T-helper 9 cell (primary cell): ENCODE results near the gene RETN.

ENCODE experiments used
- DNase-seq: peaks from one replicate; pipeline ENCODE4 v3.0.0-alpha.2; 2020

The RETN gene

DNA sequence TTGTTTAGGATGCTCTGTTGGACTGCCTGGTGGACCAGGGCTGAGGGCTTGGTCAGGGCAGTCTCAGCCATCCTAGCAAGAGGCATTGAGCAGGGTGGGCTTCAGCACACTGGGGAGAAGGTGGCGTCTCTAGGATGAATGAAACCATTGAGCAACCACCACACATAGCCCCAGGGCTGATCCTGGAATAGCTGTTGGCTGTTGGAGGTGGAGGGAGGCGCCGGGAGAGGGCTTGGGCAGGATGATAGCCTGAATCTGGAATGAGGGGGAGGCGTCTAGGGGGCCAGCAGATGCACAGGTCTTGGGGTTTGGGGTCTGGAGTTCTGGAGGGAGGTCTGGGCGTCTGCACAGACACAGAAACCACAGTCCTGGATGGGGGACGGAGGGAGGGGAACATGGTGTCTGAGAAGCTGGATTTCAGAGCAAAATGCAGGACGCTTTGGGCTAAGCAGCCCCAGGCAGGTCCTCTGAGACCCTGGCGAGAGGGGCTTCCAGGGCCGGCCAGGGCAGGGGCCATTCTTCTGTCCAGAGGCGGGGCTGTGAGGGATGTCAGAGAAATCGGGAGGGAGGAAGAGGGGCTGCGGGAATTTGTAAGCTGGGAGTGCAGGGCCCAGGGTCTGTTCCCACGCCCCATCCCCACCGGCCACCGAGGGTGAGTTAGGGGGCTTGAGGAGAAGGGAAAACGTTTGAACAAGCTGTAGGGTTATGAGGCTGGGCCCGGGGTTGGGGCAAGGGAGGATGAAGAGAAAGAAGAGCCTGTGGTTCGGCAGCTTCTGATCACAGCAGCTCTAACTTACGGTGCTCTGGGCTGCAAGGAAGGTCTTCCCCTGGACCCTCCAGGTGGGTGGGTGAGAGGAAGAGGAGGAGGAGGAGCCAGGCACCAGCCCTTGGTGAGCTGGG, 16.9 kb downstream of the RETN start:
- DNase-seq: no peak

DNA sequence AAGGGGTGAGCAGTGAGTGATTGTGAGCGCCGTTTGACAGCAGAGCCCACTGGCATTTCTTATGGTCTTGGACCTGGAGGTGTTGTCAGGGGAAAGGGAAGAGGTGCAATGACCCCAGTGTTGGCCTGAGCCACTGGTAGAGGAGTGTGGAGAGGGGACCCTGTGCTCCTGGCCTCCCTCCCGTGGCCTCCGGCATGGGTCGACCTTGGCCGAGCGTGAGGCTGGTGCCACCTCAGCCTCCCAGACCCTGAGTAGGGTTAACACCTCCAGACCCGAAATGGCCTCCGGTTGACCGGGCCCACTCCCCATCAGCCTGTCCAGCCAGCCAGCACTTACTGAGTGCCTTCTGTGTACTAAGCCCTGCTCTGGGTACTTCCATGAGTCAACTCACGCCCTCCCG, 18.3 kb downstream of the RETN start:
- DNase-seq: no peak

- DNase-seq: no peak
Observed at GRCh38 chr19:7689165-7689564, 20.3 kb downstream of the RETN start.

GRCh38 chr19:7690779-7691258, 22.0 kb downstream of the RETN start:
- DNase-seq: no peak

DNA sequence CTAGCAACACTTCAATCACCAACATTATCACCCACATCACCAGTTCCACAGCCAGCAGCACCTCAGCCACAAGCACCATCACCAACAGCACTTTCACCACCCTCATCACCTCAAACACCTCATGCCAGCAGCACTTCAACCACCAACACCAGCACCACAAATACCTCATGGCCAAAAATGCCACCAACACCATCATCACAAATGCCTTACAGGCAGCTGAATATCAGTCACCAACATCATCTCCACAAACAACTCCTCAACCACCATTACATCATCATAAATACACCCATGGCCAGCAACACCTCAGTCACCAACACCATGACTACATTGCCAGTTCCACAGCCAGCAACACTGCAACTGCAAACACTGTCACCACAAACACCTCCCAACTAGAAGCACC, 22.6 kb downstream of the RETN start:
- DNase-seq: no peak

GRCh38 chr19:7692417-7693088, 23.7 kb downstream of the RETN start:
- no peak for DNase-seq

- no peak for DNase-seq
Observed at GRCh38 chr19:7694499-7694898, 25.6 kb downstream of the RETN start.

GRCh38 chr19:7697721-7698287, 29.0 kb downstream of the RETN start:
- no peak for DNase-seq

DNA sequence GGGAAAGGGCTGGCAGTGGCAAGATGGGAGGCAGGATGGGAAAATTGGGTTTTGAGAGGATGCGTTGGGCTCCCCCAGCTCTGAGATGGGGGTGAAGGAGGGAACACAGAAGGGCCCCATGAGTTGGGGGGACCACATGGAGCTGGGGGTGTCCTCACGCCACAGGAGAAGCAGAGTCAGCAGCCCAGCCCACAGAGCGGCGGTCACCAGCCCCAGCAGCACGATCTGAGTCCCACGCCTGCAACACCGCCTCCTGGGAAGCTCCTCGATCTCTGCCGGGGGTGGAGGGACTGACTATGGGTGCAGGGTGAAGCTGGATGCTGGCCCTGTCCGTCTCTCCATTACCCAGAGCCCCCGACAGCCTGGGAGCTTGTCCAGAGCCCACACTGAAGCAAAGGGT, 29.7 kb downstream of the RETN start:
- no peak for DNase-seq

- DNase-seq: no peak
Observed at GRCh38 chr19:7699003-7699402, 30.2 kb downstream of the RETN start.

GRCh38 chr19:7699417-7700401, 30.9 kb downstream of the RETN start:
- DNase-seq: no peak

- DNase-seq: no peak
Observed at GRCh38 chr19:7701049-7701653, 32.3 kb downstream of the RETN start.

GRCh38 chr19:7701654-7702457, 33.0 kb downstream of the RETN start, which contains the start of gene FCER2:
FCER2 (minus strand) TSS chr19:7702131; CDS start chr19:7699760, 2,371 bp downstream.
- no peak for DNase-seq

DNA sequence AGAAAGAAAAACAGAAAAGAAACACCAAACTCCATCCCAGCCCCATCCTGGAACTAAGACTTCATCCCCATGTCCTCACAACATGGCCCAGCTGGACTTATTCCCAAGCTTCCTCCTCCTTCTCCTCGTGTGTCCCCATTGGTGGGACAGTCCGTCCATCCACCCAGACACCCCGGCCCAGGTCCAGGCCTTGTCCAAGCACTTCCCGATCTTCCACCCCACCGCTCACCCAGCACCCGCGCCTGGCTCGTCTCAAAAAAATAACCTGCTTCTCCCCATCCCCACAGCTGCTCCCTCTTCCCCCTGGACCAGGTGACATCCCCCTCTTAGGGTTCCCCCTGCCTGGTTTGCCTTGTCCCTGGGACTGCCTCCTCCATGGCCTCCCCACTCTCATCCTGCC, 34.5 kb downstream of the RETN start:
- DNase-seq: no peak

- no peak for DNase-seq
Observed at GRCh38 chr19:7704280-7705060, 35.6 kb downstream of the RETN start.

- DNase-seq: peak; percentile 61
Observed at GRCh38 chr19:7705387-7706187, 36.7 kb downstream of the RETN start.

GRCh38 chr19:7706188-7706954, 37.5 kb downstream of the RETN start:
- DNase-seq: no peak

GRCh38 chr19:7706955-7707456, 38.2 kb downstream of the RETN start:
- DNase-seq: no peak
